GM18861 (cell line): ENCODE data around the gene IL1RN.

Experiments
- ATAC-seq: cut with Tn5 transposase; IDR thresholded peaks from one replicate; pipeline ENCODE4 v1.9.1; 2021; ENCODE audit not compliant: unreplicated experiment

IL1RN gene

DNA sequence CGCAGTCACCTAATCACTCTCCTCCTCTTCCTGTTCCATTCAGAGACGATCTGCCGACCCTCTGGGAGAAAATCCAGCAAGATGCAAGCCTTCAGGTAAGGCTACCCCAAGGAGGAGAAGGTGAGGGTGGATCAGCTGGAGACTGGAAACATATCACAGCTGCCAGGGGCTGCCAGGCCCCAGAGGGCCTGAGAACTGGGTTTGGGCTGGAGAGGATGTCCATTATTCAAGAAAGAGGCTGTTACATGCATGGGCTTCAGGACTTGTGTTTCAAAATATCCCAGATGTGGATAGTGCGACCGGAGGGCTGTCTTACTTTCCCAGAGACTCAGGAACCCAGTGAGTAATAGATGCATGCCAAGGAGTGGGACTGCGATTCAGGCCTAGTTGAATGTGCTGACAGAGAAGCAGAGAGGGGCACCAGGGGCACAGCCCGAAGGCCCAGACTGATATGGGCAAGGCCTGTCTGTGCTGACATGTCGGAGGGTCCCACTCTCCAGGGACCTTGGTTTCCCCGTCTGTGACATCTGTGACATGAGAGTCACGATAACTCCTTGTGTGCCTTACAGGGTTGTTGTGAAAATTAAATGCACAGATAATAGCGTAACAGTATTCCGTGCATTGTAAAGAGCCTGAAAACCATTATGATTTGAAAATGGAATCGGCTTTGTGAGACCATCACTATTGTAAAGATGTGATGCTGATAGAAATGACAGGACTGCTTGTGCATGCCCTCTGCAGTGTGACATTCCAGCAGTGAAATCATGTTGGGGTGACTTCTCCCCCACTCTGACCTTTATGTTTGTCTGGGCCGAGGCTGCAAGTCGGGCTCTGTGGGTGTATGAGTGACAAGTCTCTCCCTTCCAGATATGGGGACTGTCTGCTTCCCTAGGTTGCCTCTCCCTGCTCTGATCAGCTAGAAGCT, 510 bp downstream of the IL1RN start:
- no peak for ATAC-seq

DNA sequence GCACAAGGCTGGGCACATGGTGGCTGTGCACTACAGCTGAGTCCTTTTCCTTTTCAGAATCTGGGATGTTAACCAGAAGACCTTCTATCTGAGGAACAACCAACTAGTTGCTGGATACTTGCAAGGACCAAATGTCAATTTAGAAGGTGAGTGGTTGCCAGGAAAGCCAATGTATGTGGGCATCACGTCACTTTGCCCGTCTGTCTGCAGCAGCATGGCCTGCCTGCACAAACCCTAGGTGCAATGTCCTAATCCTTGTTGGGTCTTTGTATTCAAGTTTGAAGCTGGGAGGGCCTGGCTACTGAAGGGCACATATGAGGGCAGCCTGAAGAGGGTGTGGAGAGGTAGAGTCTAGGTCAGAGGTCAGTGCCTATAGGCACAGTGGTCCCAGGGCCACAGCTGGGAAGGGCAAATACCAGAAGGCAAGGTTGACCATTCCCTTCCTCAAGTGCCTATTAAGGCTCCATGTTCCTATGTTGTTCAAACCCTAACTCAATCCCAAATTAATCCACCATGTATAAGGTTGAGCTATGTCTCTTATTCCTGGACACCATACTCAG, 2.2 kb downstream of the IL1RN start:
- no peak for ATAC-seq

DNA sequence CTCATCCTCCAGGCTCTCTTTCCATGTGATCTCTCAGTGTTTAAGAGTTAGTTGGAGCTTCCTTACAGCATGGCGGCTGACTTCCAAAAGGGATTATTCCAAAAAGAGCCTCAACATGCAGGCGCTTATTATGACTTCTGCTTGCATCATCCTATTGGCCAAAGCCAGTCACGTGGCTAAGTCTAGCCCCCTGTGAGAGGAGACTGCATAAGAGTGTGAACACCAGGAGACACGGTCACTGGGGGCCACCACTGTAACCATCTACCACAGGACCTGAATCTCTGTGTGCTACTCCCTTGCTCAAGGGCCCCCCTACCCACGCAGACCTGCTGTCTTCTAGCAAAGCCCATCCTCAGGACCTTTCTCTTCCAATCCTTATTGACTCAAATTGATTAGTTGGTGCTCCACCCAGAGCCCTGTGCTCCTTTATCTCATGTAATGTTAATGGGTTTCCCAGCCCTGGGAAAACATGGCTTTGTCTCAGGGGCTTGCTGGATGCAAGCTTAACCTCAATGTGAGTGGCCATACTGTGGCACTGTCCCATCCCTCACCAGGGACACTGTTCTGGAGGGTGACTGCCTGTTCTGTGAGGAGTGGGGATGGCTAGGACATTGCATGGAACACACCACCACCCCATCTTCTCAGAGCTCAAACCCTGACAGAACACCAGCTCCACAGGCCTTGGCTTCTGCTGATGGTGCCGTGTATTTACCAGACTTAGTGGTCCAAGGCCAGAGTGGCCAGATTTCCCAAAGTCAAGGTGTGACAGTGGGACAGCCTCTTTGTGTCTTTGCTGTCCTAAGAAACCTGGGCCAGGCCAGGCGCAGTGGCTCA, 4.2 kb downstream of the IL1RN start:
- ATAC-seq, result no peak

- no peak for ATAC-seq
Measured at GRCh38 chr2:113132414-113133021, 5.1 kb downstream of the IL1RN start.

DNA sequence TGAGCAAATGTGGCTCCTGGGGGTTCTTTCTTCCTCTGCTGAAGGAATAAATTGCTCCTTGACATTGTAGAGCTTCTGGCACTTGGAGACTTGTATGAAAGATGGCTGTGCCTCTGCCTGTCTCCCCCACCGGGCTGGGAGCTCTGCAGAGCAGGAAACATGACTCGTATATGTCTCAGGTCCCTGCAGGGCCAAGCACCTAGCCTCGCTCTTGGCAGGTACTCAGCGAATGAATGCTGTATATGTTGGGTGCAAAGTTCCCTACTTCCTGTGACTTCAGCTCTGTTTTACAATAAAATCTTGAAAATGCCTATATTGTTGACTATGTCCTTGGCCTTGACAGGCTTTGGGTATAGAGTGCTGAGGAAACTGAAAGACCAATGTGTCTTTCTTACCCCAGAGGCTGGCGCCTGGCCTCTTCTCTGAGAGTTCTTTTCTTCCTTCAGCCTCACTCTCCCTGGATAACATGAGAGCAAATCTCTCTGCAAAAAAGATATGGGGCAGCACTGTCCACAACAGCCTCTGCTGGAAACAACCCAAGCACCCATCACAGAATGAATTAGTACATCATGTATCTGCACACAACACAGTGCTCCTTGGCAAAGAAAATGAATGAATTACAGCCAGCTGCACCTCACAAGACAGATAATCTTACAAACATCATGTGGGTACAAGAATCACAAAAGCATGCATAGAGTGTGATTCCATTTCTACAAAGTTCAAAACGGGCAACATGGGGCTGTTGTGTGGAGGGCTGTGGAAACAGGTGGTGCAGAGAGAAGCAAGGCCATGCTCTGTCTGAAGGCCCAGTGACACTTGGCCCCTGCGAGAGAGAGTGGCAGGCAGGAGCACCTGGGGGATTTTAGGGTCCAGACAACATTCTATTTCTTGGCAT, 6.6 kb downstream of the IL1RN start:
- no peak for ATAC-seq

GRCh38 chr2:113134717-113135116, 7.3 kb downstream of the IL1RN start:
- no peak for ATAC-seq

GRCh38 chr2:113135317-113135716, 7.9 kb downstream of the IL1RN start:
- no peak for ATAC-seq

DNA sequence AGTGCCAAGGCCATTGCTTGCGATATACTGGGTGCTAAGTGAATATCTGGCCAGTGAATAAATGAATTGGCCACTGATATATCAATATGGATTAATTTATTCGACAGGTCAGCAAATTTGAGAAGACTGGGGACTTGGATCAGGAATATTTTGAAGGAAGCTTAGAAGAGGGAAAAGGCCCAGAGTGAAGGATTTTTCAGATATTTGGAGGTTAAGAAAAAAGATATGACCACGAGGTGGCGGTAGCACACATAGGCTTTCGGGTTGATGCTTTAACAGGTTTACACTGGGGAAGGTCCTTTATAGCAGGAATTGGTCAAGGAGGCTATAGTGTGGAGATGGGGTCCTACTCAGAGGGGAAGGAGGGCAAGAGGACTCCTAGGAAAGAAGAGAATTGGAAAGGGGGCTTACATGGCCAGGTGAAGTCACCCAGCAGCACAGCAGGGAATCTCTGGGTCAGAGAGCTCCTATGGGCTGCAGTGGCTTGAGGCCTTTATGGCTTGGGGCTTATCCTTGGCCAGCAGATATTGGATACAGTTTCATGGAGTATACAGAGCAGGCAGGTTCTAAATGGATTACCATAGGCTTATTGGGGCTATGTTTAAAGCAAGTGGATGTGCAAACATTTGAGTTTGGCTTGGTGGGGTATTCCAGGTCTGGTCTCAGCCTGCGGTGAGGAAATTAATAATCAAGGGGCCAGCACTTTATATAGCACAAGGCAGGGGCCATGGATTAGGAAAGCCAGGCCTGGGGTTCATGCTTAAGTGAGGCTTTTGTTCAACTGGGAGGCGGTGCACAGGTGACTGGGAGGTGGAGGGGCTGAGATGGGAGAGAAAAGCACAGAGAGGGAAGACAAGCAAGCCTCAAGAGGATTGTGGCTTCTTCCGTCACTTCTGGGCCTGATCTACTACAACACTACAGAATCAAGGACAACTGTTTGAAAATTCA, 9.7 kb downstream of the IL1RN start:
- ATAC-seq, result no peak

- no peak for ATAC-seq
Measured at GRCh38 chr2:113137827-113138226, 10.4 kb downstream of the IL1RN start.

DNA sequence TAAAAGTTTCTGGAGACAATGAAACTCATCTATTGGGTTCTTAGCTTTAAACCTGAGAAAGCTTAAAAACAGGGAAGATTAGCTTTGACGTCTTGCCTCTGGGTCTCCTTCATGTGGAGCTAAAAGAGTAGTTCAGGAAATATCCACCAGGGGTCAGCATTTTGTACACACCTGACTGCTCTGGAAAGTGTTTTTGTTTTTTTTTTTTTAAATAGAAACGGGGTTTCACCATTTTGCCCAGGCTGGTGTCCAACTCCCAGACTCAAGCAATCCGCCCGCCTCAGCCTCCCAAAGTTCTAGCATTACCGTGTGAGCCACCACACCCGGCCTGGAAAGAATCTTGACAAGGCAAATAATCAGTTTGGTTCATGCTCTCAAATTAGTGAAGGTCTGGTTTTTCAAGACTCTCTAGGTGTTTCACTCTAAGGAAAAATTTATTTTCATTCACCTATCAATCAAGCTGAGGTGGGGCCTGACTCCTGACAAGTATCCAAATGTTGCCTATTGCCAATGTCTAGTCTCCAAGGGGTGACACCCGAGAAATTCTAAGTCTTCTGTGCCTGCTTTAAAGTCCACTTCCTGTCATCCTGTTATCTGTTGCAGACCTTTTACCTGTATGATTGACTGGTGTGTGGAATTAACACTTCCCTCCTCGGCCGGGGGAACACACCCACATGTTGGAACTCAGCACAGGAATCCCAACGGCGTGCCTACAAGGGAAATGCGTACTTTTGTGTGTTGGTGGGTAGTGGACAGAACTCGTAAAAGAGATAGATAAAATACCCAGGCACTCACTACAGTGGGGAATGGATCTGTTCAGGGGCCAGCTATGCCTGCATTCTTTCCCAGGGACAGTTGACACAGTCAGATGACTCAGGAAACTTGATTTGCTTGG, 11.3 kb downstream of the IL1RN start:
- peak; percentile 57 for ATAC-seq

GRCh38 chr2:113141451-113141850, 14.1 kb downstream of the IL1RN start:
- ATAC-seq, result no peak

DNA sequence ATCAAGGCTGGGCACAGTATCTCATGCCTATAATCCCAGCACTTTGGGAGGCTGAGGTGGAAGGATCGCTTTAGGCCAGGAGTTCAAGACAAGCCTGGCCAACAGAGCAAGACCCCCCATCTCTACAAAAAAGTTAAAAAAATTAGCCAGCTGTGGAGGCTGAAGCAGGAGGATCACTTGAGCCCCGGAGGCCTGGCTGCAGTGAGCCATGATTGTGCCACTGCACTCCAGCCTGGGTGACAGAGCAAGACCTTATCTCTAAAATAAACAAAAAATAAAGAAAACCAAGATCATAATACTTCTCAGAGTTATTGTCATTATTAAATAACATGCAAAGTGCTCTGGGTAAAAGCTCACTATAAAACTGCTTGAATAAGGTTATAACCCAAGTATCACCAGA, 14.9 kb downstream of the IL1RN start:
- ATAC-seq, result no peak

DNA sequence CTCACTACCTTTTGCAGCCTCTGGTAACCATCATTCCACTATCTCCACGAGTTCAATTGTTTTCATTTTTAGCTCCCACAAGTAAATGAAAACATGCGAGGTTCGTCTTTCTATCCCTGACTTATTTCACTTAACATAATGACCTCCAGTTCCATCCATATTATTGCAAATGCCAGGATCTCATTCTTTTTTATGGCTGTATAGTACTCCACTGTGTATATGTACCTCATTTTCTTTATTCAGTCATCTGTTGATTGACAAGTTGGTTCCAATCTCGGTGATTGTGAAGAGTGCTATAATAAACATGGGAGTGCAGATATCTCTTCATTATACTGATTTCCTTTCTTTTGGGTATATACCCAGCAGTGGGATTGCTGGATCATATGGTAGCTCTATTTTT, 16.9 kb downstream of the IL1RN start:
- ATAC-seq, result no peak

DNA sequence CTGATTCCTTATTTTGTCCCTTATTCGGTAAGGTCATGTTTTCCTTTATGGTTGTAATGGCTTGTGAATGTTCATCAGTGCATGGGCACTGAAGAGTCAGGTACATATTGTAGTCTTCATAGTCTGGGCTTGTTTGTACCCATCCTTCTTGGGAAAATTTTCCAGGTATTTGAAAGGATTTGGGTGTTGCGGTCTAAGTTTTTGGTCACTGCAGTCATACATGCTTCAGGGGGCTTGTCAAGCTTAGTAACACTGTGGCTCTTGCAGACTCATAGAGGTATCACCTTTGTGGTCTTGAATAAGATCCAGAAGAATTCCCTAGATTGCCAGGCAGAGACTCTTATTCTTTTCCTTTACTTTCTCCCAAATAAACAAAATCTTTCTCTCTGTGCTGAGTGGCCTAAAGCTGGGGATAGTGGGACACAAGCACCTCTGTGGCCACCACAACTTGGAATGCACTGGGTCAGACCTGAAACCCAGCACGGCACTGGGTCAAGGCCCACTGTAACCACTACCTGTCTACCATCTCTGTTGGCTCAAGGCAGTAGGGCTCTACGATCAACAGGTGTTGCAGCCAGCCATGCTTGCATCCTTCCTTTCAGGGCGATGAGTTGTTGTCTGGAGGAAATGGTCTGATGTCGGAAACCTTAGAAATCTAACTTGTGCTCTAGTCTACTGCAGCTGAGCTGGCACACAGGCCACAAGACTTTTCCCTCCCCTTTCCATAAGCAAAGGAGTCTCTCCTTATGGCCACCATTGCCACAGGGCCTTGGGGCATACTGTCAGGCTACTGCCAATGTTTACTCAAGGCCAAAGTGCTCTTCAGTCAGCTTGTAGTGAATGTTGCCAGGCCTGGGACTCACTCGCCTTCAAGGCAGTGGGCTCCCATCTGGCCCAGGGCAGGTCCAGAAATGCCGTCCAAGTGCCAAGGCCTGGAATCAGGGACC, 21.5 kb downstream of the IL1RN start:
- ATAC-seq, result no peak

GRCh38 chr2:113149553-113150257, 22.3 kb downstream of the IL1RN start:
- no peak for ATAC-seq

- no peak for ATAC-seq
Measured at GRCh38 chr2:113150258-113150601, 22.8 kb downstream of the IL1RN start.

DNA sequence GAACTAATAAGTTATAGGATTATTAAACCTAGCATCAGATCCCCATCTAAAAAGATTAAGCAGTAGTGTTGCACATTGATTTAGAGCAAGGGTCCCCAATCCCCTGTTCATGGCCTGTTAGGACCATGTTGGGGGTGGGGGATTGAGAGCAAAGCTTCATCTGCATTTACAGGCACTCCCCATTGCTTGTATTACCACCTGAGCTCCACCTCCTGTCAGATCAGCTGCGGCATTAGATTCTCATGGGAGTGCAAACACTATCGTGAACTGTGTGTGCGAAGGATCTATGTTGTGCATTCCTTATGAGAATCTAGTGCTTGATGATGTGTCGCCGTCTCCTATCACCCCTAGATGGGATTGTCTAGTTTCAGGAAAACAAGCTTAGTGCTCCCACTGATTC, 27.9 kb downstream of the IL1RN start:
- ATAC-seq, result no peak
